NCI-H146 treated with DMSO at 0.1 percent for 48 hours (cell line): ENCODE measurements around the gene PTPN13.

Experiments used
- DNase-seq: peaks from one replicate; lab custom pipeline; 2025; ENCODE audit not compliant: unreplicated experiment; lab: John Stamatoyannopoulos, UW

Gene PTPN13

DNA sequence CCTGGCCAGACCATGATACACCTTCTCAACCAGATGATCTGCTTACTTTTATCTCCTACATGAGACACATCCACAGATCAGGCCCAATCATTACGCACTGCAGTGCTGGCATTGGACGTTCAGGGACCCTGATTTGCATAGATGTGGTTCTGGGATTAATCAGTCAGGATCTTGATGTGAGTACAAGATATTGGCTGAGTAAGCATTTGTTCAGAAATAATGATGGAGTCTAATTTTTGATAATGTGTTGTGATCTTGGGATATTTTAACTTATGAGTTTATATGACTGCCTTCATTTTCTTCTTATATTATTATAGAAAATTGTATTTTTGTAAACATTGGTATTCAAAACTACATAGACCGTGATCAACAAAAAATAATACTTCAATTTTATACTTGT lies 215.7 kb downstream of the PTPN13 start:
- no peak for DNase-seq

DNA sequence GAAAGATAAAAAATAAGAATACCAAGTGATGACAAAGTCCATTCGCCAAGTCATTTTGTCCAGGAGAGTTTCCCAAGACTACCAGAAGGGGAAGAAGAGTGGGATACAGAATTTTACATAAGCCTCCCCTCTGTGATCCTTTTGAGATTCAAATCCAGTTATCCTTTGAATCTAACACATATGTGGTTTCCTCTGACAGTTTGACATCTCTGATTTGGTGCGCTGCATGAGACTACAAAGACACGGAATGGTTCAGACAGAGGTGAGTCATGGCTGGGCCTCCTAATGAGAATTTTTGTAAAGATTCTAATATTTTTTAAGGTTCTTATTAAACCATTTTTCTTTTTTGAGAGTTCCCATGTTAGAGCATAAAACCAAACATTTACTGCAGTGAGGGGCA lies 216.7 kb downstream of the PTPN13 start:
- DNase-seq, result no peak

DNA sequence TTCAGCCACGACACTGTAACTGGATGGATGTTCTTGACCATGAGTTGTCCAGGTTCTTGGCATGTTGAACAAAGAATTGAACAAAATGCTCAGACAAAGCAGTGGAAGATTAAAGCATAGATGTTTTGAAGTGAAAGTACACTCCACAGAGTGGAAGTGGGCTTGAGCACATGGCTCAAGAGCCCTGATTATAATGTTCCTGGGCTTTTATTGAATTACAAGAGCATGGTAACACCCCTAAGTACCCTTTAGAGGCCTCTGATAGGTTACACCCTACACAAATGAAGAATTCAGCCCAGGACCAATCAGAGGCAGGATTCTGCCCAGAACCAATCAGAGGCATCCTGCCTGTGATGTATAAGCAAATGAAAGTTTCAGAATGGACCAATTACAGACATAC lies 221.5 kb downstream of the PTPN13 start:
- no peak for DNase-seq

DNA sequence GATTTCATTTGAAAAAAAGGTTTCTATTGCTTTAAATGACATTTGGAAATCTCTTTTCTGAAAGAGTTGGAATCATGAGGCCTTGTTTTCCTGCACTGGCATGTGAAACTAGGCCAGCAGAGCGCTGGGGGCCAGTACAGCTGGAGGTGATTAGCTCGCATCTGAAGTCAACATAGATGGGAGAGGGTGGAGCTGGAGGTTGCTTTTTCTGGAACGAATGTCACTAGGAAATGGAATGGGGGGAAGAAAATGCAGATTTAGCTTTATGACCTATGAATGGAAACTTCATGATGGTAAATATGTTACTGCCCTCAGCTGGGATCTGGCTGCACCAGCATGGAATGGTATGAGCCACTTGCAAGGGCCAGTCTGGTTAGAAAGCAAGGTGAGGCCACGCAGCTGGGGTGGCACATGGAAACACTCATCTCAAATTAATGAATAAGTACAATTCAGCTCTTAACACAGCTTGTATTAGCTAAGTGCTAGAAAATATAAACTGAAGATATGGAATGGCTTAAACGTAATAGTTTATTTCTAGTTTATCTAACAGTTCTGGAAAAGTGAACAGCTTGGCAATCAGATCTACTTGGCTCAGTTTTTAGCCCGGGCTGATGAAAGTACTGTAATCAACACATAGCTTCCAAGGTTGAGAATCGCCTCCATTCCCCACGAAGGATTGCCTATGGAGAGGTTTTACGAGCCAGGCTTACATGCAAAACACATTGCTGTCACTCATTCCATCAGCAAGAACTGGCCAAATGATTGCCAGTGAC lies 222.6 kb downstream of the PTPN13 start:
- no peak for DNase-seq

DNA sequence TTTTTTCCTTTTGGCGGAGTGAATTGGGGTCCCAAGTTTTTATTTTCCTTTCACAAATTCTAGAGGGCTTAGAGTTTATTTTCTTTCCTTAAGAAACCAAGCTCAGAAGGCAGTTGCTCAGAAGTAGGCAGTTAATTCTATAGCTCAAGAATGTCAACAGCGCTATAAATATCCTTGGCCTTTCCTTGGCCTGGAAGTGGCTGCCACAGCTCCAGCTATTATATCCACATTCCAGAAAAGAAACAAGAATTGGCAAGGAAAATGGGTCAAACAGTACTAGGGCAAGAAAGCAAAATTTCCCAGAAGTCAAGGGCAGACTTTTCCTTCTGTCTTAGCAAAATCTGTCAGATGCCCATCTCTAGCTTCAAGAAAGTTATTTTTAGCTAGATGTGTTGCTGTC lies 224.1 kb downstream of the PTPN13 start:
- no peak for DNase-seq

DNA sequence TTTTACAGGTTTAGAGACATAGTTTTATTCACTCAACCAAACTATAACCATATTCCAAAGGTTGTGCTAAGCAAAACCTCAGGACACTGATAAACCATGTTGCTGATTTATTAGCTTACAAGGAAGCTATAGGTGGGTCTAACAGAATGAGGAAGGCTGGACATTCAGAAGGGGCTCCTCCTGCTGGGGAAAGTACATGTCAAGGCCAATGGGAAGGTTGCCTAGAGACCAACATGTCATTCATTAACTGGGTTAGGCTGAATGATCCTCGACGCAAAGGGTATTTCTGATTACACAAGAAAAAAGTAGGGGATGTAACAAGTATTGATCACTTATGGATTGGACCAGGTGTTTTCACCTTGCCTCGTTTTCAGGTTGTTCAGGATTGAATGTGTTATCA lies 224.7 kb downstream of the PTPN13 start:
- no peak for DNase-seq

DNA sequence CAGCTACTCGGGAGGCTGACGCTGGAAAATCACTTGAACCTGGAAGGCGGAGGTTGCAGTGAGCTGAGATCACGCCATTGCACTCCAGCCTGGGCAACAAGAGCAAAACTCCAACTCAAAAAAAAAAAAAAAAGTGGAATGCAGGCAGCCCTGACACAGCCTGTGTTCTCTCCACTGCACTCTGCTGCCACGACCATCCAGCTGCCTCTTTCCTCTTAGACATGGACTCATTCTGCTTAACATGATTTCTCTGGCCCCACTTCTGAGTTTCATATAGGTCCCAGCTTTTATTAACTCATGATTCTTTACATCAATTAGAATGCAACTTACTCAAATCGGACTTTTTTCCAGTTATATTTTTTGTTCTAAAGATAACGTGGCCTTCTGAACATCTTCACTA lies 225.4 kb downstream of the PTPN13 start:
- no peak for DNase-seq

DNA sequence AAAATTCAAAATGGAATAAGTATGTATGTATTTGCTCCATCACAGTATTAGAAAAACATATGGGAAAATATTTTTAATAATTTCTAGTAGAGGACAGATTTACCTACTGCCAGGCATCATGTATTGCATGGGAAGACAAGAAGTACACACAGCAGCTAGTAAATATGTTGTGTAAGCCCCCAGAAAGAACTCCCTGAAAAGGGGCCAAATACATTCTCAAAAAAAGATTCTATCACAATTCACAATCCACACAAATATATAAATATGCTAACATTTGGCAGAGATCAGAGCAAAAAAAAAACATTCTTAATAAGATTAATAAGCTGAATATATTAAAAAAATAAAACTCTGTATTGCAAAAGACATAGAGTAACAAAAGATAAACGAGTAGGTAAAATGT lies 227.0 kb downstream of the PTPN13 start:
- DNase-seq, result no peak

DNA sequence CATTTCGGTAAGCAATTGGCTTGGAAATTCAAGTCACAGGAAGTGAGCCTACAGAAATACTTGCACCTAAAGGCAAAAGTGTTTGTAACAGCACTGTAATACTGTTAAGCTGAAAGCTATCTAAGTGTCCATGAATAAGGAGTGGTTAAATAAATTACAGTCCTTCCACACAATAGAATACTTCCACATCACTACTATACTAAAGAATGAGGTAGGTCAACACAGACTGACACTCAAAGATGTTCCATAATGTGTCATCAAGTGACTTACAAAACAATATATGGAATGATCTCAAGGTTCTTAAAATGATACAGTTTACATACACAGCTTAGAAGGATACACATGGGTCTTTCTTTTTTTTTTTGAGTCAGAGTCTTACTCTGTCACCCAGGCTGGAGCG lies 228.0 kb downstream of the PTPN13 start:
- no peak for DNase-seq

DNA sequence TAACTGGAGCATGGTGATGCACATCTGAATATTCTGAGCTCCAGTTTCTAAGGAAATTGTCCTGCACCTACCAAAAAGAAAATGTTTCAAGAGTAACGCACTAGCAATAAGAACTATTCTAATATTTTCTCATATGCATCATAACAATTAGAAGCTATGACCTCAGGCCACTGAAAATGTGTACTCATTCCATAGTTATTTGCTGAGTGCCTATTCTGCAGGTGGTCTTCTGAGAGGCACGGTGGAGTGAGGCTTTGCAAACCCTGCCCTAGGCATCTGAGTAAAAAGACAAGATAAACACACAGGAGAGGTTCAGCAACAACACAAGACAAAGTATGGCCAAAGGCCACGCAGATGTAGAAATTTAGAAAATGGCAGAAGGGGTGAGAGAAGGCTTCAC lies 231.4 kb downstream of the PTPN13 start:
- no peak for DNase-seq

DNA sequence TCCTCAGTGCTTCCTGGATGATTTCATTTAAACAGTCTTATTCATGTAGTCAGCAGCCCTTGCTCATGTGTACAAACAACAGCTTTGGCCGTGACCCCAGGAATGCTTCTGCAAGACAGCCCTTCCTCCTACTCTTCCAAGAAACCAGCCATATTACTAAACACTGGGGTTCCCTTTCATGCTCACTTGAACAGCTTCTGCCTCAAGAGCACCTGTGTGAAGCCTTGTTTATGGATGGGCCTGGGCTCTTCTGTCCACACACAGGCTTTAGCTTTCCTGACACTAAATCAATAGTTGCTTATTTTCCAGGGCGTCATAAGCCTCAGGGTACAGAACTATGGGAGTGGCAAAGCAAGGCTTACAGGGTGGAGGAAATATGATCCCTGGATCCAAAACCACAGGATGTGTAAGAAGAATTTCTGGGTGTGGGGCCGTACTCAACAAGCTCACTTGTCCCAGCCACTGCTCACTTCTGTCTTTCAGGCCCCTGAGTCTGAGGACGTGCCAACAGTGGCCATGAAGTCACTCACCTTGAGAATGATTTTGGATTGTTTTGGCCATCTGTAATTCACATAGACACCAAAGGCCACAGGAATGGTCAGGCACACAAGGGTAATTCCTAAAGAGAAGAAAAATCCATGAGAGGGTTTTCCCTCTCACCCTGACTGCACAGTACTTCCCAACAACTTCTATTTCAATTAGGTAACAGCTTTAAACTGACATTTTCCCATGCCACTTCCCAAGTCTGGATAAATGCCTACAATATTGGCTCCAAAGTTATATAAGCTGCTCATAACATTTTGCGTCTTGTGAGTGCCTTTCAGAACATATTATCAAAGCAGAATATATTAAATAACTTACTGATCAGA lies 237.4 kb downstream of the PTPN13 start:
- peak; percentile 14 for DNase-seq

DNA sequence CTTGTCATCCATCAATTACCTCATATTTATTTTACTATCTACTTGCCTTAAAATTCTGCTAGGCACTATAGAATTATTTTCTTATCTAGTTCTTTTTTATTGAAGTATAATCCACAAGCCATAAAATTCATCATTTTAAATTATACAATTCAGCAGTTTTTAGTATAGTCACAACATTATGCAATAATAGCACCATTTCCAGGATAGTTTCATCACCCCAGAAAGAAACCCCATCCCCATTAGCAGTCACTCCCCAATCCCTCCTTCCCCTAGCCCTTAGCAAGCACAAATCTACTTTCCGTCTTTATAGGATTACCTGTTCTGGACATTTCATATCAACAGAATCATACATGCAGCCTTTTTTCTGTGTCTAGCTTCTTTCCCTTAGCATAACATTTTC lies 239.5 kb downstream of the PTPN13 start:
- no peak for DNase-seq

DNA sequence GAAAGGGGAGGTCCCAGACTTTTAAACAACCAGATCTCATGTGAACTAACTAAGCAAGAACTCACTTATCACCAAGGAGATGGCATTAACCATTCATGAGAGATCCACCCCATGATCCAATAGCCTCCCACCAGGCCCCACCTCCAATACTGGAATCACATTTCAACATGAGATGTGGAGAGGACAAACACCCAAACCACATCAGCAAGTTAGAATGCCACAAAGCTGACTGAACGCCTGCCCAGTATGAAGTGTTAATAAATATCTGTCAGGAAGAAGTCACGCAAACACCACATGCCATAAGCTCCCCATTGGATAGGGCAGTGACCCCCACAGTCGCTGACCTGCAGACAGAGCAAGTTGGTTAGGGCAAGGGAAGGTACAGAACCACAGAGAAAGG lies 240.8 kb downstream of the PTPN13 start:
- no peak for DNase-seq

DNA sequence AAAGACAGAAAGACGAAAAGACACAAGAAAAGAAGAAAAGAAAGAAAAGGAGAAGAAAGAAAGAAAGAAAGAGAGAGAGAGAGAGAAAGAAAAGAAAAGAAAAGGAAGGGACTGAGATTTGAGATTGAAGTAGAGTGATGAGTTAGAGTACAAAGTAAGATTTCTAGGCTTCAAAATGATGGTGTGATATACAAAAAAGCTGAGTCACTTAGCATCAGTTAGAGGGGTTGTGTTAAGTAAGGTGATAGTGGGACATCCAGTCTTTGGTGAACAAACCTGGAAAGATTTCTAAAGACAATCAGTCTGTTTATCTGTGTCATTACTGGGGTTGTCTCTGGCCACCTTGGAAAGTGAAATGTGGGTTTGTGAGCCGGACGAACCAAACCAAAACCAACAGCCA lies 241.6 kb downstream of the PTPN13 start:
- no peak for DNase-seq

DNA sequence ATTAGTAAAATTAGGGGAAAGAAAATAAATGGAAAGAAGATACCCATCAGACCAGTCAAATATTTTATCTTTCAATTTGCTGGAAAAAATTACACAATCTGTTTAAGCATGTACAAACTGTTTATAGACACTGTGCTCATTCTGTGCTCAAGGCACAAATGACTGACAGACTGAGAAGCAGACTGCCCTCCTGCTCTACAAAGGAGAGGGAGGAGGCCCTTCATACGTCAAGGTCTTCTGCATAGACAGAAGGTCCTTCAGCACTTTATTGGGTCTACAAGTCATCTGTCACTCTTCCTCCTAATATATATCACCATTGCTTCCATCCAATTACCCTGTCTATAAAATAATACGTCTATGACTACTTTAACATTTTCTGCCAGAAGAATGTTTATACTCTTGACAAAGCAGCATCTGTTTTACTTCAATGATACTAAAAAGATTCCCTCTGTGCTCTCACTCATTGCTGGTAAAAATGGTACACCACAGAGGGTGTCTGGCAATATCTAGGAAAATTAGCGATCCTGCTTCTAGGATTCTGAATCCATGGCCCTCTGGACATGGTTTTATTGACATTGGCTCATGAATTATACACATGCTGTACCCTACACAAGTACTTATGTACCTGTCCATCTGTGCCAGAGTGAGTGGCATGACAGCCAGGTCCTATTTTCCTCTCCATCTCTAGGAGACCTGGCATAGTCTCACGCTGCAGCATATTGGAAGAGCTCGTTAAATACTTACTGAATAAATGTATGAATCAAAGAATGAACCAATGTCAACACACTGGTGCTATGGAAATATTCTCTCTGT lies 243.8 kb downstream of the PTPN13 start:
- no peak for DNase-seq

DNA sequence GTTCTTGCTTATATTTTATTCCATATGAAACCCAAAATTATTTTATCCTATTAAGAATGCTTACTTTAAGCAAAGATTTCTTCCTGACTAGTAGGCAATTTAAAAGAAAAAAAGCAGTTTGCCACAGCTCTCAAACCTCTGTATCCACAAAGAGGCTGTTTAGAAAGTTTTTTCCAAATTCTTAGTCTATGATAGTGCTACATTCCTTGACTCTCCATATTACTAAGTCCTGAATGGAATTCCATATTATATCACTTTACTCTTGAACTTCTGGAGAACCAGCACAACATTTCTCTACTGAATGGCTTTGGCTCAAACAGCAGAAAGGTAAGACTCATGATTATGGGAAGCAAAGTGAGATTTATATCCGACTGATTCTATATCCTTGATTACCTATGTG lies 246.7 kb downstream of the PTPN13 start:
- no peak for DNase-seq

DNA sequence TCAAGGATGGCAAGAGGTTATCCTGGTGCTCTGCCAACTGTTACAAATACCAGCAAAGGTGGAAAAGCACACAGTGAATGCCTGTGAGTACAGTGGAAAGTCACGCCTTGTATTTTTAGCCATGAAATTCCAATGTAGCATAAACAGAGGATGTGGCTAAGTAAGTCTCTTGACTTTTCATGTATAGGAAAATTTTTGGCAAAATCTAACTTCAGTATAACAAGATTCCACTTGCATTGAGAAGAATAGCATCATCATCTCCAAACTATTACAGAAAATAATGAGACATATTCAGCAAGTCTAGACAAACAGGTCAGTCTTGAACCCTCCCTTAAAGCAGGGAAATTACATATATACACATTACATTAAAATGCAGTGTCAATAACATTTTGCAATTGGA lies 247.2 kb downstream of the PTPN13 start:
- DNase-seq, result no peak

DNA sequence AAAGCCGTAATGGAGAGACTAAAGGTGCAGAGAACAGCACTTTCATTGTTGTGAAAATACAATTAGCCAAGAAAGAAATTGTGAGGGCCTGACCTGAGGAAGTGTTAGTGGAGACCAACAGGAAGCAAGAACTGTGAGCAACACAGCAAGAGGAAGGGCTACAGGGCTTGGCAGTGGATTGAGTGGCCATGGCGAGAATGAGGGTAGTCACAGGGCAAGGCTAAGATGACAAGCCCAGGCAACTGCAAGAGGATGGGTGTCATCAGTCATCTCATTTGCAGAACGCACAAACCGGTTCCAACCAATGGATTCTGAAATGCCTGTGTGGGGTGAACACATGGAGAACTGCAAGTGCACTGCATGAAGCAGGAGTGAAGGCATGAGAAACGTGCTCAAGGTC lies 251.5 kb downstream of the PTPN13 start:
- no peak for DNase-seq

DNA sequence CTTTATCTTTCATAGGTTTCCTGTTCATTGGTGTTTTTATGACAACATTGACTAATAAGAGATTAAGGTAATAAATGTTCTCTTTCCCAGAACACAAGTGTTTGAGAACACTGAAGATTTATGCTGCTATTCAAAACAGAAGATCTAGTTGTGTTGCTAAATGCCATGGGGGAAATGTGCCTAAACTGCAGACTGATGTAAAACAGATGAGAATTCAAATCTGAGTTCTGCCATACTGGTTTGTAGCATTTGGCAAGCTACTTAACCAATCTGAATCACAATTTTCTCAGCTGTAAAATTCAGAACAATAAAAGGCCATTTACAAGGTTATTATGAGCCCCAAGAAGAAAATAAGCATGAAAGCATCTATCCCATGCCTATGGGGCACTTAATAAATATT lies 252.8 kb downstream of the PTPN13 start:
- no peak for DNase-seq

DNA sequence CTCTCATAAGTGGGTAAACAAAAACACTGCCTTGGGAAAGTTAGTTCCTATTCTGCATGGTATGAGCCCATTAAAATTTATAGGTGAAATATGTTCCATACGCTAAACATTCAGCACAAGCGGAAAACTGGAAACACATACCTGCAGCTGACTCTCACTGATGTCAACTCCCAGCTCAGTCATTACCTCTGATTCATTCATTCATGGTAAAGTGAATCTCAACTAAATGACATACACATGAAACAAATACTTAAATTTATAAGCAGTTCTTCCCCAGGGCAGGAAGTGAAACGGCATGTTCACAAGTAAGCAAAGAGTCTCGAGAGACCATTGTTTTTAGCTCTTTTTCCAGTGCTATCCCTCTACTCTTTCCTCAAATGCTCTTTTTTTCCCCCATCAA lies 253.5 kb downstream of the PTPN13 start:
- DNase-seq, result no peak

DNA sequence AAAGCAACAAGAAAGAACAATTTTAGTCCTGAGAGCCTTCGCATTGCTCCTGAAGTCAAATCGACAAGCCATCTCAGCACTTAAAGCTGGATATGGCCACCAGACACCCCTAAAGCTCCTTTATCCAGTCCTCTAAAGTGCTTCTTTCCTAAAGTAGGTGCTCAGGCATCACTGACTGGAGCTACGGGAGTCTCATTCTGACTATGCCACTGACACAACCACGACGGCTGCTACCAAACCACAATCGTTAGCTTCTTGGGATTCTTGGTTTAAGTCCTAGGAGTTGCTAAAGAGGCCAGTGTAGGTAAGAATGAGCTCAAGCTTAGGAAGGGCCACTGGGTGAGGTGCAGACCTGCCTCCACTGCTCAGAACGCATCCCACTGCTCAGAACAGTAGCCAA lies 254.0 kb downstream of the PTPN13 start:
- DNase-seq, result no peak
